NCI-H2107 treated with DMSO at 0.1 percent for 48 hours (cell line): ENCODE results near the gene SENP1.

ENCODE experiments used
- DNase-seq: peaks from one replicate; lab custom pipeline; 2025; ENCODE audit not compliant: unreplicated experiment; lab: John Stamatoyannopoulos, UW

The SENP1 gene

GRCh38 chr12:48037267-48037915, 68.5 kb downstream of the SENP1 start:
- DNase-seq: no peak

- DNase-seq: no peak
These were observed 69.1 kb downstream of the SENP1 start for GRCh38 chr12:48036818-48037217.

DNA sequence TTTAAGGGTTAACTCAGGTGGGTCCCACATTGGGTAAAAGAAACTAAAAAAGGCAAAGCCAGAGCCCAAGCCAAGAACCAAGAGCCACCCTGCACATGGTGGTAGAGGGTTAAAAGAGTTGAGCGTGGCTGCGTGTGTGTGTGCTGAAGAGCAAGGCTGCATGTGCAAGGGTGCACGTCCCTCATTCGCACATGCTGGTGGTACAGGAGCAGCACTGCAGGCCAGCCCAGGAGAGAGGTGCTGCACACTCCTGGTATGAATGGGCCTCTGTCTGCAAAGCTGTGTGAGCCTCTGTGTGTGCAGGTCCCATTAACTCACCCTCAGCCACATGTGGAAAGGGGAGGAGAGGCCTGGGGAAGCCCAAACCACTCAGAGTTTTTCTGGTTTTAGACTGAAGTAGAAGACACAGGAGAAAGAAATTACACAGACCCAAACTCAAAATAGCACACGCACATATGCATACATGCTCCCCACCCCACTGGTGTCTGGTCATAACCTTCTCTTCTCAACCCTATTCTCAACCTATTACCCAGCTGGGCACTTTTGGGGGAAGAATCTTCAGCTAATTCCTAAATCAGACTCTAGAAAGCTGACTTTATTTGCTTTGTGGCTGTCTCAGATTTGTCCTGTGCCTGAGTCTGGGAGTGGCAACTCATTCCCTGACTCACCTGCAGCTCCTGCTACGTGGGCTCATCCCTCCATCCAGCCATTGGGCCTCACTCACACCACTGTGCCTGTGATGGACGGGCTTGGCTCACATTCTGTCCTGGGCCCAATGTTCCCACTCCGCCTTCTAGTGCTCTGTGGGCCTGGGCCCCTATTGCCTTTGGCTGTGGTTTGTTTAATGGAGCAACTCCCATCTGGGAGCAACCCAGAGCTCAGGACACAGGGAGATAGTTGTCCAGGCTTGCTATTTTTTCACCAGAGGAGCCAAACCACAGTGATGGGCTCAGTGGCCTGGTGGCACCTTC, 70.8 kb downstream of the SENP1 start:
- DNase-seq: no peak

DNA sequence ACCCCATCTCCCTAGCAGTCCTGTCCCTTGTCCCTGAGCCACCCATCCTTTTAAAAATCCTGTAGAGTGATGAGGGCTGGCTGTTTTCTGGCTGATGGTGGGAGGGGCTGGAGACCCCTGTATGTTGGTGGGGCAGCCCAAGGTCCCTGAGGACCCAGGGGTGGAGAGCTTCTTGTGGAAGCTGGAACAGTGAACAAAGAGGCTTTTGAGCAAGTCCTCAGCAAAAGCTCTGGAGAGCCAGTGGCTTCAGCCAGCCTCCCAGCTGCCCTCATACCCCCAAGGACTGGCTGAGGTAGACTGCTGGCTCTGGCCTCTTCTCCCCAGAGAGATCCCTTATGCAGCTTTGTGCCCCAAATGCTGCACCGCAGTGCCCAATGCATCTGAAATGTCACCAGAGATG, 72.4 kb downstream of the SENP1 start:
- DNase-seq: no peak

DNA sequence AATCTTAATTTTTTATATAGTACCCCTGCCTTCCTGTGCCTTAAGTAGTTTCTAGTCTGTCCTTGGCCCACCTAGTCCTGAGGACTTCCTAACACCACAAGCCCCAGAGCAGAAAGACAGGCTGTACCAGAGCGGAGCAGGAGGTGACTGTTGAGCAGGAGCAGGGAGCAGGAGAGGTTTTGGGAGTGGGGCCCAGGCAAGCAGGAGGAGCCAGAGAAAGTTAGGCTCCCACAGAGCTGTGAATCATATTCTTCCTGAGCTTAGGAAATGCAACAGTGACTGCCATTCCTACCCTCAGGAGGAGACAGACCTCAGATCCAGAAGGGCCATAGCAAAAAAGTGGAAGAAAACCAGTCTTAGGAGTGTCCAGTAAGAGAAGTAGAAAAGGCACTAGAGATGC, 73.3 kb downstream of the SENP1 start:
- DNase-seq: no peak

GRCh38 chr12:48031135-48031960, 74.5 kb downstream of the SENP1 start:
- no peak for DNase-seq

DNA sequence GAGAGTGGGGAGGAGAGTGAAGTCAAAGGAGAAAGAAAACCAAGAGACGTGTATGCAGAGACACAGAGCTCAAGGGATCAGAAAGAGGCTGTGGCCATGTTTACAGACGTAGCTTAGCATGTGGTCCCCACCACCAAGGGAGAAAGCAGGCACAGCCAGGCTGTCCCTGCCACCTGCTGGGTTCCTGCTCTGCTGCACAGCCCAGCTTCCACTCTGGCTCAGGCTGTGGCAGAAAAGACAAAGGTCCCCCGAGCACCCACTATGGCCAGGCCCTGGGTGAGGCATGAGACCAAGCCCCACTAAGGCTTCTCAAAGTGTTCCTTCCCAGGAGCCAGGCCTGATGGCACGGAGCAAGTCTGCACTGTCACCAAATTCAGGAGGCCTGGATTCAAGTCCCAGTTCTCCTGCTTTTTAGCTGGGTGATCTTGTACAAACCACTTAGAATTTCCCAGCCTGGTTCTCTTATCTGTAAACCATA, 75.7 kb downstream of the SENP1 start:
- DNase-seq: peak; percentile 34

- no peak for DNase-seq
These were observed 76.2 kb downstream of the SENP1 start for GRCh38 chr12:48029491-48030172.

DNA sequence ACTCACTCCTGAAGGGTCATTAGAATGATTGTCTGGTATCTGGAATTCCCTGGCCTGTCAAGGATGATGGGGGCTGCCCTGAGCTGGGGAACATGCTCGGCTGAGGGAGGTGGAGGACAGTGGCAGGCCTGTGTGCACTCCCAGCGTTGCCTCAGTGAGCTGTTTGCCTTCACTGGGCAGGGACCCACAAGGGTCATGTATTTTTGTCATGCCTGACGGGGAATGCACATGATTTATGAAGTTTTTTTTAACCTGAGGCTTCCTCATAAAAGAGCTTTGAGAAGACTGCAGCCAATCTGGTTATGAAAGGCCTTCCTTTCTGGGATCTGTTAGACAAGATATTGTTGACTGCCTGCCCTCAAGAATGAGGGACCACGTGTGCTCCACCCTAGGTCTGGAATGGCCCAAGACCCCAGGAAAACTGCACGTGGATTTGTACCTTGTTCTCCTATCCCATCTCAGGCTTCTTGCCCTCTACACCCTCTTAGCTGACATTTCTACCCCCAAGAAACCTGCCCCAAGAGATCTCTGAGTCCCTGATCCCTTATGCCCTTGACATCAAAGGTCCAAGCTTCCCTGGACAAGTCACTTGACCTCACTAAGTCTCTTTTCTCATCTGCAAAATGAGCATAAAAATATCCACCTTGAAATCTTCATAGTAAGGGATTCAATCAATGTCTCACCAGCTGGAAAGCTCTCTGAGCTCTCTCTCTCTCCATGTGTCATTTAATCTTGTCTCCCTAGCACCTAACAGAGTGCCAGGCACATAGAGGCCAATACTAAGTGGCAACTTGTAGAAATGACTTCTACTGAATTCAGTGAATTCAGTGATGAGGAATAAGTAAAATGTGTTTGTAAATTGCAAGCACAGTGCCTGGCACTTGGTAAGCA, 77.1 kb downstream of the SENP1 start:
- DNase-seq: no peak

DNA sequence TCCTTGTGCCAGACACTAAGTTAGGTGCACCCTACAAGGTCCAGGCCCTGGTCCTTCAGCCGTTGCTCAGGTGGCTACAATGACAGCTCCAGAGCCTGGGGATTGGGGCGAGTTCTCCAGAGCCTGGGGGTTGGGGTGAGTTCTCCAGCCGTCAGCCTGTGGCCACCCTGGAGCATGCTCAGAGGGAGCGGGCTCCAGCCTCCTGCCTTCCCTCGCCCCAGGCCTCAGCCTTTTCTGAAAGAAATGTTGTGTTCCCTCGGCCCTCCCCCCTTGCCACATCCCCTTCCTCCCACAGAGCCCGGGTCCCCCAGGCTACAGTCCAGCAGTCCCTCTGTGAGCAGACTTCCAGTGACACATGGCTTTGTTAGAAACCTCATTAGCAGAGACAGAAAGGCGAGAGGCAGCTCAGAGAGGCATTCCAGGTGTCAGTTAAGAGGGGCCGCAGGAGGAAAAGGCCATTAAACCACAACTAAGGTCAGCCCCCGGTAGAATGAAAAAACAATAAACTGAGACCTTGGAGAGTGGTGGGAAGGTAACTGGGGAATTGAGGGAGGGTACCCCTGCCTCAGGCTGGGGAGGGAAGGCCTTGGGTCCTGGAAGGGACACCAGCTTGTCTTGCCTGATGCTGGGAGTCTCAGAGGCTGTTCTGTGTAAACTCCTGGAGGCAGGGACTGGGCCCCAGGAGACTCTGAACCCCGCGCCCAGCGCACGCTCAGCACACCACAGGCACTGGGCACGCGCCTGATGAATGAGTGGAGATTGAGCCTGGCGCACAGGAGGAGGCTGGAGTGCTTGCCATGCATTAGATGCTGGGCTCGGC, 78.5 kb downstream of the SENP1 start:
- DNase-seq: no peak

DNA sequence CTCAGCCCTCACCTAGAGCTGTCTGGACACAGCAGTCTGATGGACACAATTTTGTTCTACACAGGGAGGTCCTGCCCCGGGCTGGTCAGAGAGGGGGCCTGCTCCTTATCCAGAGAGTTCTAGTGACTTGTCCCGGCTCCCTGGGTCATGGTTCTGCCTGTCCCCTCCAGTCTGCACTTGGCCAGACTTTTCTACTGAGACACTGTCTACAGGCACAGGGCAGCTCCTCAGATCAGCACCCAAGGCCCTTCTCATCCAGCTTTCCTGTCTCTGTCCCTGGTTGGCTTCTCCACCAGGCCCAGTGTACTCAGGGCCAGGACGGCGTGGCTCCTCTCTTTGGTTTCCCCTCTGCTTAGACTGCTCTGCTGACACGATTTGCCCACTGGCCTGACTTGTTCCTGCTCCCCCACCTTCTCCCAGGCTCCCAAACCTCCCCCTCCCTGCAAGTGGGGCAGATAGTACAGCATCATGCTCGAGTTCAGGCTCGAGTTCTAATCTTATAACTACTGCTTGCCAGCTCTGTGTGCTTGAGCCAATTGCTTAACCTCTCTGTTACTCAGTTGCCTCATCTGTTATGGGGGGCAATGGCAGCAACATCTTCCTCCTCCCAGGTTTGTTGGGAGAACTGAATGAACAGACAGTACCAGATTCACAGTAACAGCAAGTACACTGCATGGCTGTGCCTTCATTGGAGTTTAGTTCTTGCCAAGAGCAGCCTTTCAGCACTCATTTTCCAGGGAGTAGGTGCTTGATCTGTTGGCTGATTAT, 79.6 kb downstream of the SENP1 start:
- DNase-seq: no peak

GRCh38 chr12:48025281-48025680, 80.6 kb downstream of the SENP1 start:
- DNase-seq: no peak

DNA sequence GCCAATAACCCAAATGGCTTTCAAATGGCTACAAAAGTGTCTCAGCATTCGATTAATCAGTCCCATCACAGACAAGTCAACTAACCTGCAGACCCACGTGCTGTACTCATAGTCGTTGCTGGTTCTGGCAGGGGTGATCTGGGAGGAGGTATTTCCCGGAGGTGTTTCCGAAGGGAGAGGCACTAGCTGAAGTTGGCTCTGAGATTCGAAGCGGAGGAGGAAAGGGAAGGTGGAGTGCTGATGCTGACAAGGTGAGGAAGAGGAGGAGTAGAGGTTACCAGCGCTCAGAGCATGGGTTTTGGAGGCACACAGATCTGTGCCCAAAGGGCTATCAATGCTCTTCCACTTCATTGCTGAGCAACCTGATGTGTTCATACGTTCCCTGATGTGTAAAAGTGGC, 81.1 kb downstream of the SENP1 start:
- no peak for DNase-seq

GRCh38 chr12:48023386-48023785, 82.5 kb downstream of the SENP1 start:
- peak; percentile 77 for DNase-seq

DNA sequence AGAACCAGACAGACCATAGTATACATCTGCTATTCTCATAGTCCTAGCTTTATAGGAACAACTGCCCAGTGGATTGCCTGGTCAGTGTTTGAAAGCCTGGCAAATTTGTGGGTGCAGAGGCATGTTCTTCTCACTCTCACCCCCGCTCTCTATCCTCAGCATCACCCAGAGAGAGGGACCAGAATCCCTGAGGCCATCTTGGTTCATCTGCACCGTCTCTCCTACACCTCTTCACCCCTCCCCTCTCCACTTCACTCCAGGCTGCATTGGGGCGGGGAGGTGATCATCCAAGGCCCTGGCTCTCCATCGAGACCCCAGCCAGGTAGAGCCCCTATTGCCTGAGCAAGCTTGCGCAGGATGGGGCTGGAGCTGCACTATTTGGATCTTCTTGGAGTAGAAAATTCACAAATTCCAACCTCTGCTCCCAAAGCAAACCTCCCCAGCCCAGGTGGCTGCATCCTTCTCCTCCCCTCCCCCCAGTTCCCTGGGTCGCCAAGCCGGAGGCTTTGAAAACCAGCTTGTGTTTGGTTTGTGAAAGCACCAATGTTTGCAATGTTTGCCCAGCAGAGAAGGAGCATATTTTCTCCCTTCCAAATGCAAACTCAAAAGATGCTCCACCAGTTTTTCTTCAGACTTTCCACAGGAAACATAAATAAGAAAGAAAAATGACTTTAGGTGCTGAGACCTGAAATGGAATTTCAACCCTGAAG, 83.0 kb downstream of the SENP1 start:
- DNase-seq: no peak

DNA sequence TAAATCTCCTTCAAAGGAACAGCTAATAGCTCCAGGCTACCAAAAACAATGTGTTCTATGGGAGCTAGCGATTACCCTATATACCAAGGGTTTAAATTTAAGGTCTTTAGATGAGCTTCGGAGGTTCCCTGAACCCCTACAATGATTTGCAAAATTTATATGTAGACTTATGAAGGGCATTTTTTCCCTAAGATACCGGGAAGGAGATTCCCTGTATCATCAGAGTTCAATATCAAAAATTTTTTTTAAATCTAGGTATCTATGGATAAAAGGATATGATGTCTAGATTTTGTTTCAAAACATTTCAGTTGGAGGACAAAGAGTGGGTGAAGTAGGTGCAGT, 83.7 kb downstream of the SENP1 start:
- no peak for DNase-seq

- DNase-seq: peak; percentile 74
These were observed 84.2 kb downstream of the SENP1 start for GRCh38 chr12:48021485-48022179.
